ENCODE data around the gene L2HGDH.
"Not testable (repeated sequence)": the region's sequence is repeated elsewhere in the genome, so short reads cannot be mapped to it uniquely, and the experiment has no call there.

Gene L2HGDH

GRCh38 chr14:50339178-50339804, 27.3 kb upstream of the L2HGDH start:
- DNase-seq = no peak

GRCh38 chr14:50338587-50338986, 26.6 kb upstream of the L2HGDH start:
- no peak for DNase-seq

- peak; percentile 27 for DNase-seq
Measured at GRCh38 chr14:50335989-50336824, 24.2 kb upstream of the L2HGDH start.

- DNase-seq = peak; percentile 11
Measured at GRCh38 chr14:50335389-50335788, 23.4 kb upstream of the L2HGDH start.

GRCh38 chr14:50334211-50334610, 22.2 kb upstream of the L2HGDH start:
- no peak for DNase-seq

GRCh38 chr14:50333014-50333509, 21.0 kb upstream of the L2HGDH start:
- DNase-seq = peak; percentile 86

- no peak for DNase-seq
Measured at GRCh38 chr14:50331596-50331995, 19.6 kb upstream of the L2HGDH start.

GRCh38 chr14:50321009-50321660, 9.1 kb upstream of the L2HGDH start:
- DNase-seq = peak; percentile 97

- DNase-seq = peak; percentile 59
Measured at GRCh38 chr14:50320283-50320682, 8.3 kb upstream of the L2HGDH start.

GRCh38 chr14:50319721-50320120, 7.7 kb upstream of the L2HGDH start:
- peak; percentile 48 for DNase-seq

GRCh38 chr14:50319293-50319692, 7.3 kb upstream of the L2HGDH start:
- DNase-seq = peak; percentile 40

- DNase-seq = peak; percentile 46
Measured at GRCh38 chr14:50318031-50318626, 6.1 kb upstream of the L2HGDH start.

- DNase-seq = not testable (repeated sequence)
Measured at GRCh38 chr14:50314098-50314497, 2.1 kb upstream of the L2HGDH start.

GRCh38 chr14:50312734-50313054, 665 bp upstream of the L2HGDH start:
- DNase-seq = no peak

- no peak for DNase-seq
Measured at GRCh38 chr14:50311337-50311971, 575 bp downstream of the L2HGDH start.

GRCh38 chr14:50310445-50310844, 1.6 kb downstream of the L2HGDH start:
- DNase-seq = no peak

- peak; percentile 35 for DNase-seq
Measured at GRCh38 chr14:50308363-50308915, 3.6 kb downstream of the L2HGDH start.

GRCh38 chr14:50303744-50304471, 8.1 kb downstream of the L2HGDH start:
- no peak for DNase-seq

GRCh38 chr14:50301914-50302313, 10.1 kb downstream of the L2HGDH start:
- no peak for DNase-seq

GRCh38 chr14:50299585-50299984, 12.4 kb downstream of the L2HGDH start:
- DNase-seq = no peak

- DNase-seq = no peak
Measured at GRCh38 chr14:50290306-50290705, 21.7 kb downstream of the L2HGDH start.

GRCh38 chr14:50288146-50288545, 23.9 kb downstream of the L2HGDH start:
- DNase-seq = no peak

Measured in EL (cell line).